ENCODE measurements around the gene PTTG2.
"Not testable (repeated sequence)": the region's sequence is repeated elsewhere in the genome, so short reads cannot be mapped to it uniquely, and the experiment has no call there.

The PTTG2 gene
- total RNA-seq: 0.24 to 0.35 reads per million in 2 donors

DNA sequence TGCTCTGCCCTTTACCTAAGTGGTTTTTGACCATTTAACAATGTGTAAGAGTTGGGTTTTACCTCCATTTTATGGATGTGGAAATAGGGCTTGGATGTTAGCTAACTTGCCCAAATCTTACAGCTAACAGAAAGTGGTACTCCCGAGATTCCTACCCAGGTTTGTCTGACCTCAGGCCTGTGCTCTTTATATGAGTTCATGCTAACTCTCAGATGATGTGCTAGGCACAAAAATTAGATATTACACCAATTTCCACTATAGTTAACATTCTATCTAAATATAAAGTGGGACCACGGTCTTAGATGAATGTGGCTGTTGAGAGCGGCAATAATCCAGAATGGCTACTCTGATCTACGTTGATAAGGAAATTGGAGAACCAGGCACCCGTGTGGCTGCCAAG, at the start of gene PTTG2:
Gene PTTG2 (plus strand): TSS at position 301 of the 400 bp plus-strand sequence. CDS start 37 bp downstream, at position 338.
- no peak for DNase-seq

DNA sequence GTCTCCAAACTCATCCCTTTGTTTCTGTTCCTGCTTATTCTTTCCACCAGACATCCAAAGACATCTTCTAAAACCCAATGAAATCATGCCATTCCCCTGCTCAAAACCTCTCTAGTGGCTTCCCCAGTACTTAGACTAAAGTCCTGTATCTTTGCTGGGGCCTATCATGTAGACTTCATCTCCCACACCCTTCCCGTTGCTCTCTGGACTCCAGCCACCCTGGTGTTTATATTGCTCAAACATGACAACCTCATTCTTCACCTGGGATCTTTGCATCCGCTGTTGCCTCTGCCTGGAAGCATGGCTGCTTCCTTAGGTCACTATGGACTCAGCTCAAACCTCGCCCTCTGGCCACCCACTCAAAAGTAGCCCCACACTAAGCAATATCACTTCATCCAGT, 45.7 kb upstream of the PTTG2 start:
- DNase-seq: no peak

DNA sequence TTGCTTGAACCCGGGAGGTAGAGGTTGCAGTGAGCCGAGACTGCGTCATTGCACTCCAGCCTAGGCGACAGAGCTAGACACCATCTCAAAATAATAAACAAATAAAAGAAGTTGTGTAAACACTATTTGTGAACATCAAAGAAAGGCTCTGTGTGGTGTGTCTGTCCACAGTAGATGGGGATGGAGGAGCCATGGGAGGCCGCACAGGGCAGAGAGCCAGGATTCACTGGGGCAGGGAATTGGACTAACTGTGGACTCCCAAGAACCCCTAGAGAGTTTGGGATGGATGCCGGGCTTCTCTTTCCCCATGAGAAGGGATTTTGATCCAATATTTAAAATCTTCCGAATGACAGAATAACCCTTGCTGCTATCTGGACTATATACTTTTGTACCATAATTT, 42.8 kb upstream of the PTTG2 start:
- no peak for DNase-seq

DNA sequence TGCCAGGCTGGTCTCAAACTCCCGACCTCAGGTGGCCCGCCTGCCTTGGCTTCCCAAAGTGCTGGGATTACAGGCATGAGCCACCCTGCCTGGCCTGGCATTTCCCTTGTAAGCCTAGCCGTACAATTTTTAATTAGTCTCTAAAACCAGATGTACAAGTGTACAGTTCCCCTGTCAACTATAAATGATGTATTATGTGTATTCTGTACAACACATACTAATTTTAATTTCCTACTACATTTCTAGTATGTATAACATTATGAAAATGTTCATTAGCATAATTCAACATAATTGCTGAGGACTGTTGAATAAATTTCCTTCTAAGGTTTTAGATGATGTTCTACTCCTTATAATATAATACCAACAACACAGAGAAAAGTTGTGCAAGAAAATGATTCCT, 41.5 kb upstream of the PTTG2 start:
- no peak for DNase-seq

DNA sequence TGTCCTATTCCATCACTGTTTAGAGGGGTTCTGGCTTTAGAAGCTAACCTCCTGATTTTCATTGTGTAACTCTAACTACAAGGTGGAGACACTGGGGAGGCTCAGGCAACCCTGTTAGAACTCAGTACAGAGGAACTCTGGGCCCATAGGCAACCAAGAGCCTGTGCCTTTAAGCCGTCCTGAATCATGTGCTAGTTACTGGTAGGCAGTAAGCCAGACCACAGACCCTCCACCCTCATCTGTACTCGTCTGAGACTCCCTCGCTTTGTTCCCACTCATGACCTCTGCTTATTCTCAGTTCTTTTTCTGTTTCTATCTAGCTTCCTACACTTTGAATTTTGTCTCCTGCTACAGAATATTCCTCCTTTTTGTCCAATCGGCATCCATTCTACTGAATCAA, 37.9 kb upstream of the PTTG2 start:
- DNase-seq: no peak

DNA sequence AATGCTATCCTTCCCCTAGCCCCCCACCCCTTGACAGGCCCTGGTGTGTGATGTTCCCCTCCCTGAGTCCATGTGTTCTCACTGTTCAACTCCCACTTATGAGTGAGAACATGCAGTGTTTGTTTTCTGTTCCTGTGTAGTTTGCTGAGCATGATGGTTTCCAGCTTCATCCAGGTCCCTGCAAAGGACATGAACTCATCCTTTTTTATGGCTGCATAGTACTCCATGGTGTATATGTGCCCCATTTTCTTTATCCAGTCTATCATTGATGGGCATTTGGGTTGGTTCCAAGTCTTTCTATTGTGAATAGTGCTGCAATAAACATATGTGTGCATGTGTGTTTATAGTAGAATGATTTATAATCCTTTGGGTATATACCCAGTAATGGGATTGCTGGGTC, 37.1 kb upstream of the PTTG2 start:
- DNase-seq: not testable (repeated sequence)

DNA sequence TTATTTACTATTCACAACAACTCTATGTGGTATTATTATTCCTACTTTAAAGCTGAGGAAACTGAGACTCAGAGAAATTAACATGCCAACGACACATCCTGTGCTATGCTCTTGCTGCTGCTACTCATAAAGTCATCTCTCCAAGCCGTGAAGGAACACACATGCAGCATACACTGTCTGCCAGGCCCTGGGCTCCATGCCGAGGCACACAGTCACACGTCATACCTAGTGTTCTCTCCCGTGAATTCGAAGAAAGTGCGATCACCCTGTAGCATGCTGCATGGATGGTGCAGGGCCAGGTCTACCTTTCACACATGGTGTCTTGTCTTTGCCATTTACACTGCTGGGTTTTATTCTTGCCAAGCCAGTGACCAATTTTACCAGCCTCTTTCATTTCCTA, 35.3 kb upstream of the PTTG2 start:
- no peak for DNase-seq

DNA sequence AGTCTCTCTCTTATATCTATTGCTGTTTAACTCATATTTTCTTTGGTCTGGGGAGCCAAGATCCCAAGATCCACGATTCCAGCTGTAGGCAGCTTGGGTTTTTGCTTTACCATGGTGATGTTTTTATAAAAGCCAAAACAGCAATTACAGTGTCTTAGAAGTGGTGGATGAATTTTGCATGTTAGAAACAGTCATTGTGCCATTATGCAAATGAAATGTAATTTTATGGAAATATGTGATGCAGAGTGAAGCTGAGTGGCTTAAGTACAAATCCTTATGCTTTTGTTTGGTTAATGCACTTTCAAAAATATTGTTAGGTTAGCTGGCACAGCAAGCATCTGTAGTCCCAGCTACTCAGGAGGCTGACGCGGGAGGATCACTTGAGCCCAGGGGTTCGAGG, 32.8 kb upstream of the PTTG2 start:
- DNase-seq: no peak

DNA sequence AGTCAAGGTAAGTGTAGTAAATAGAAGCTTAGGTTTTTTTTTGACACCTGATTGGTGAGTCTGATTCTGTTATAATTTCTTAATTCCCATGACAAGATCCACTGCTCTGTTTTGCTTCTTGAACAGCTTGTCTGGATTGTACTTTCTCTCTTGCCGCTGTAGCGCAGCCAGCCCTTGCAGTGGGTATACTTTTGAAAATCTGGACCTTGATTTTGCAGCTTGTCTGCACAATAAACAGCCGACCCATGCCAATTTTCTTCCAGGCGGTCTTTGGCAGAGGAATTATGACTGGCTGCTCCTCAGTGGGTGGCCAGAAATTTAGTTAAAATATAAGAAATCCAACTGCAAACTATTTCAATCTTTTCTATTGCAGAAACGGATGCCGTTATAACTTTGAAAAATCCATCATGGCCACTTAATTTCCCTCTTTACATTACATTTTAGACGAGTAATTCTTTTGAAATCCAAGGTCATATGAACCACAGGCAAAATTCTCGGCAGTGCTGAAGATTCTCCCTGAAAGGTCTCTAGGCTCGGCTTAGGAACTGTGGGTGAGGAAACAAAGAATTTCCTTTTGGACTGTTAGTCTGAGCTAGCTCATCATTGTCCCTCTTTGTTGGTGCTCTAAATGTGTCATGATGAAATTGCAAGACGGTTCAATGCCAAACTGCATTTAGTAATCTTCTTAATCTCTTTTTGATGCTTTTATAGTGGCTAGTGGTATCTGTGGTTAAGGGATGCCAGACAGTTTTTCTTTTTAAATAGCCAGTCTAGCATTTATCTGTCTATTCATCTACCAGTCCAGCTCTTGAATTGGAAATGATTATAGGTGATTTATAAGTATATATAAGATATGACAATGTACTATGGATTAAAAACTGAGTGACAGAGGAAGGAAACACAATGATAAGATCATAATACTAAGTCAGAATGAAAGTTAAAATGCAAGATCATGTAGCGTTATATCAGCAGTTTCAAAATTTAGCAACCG, 31.5 kb upstream of the PTTG2 start:
- no peak for DNase-seq

DNA sequence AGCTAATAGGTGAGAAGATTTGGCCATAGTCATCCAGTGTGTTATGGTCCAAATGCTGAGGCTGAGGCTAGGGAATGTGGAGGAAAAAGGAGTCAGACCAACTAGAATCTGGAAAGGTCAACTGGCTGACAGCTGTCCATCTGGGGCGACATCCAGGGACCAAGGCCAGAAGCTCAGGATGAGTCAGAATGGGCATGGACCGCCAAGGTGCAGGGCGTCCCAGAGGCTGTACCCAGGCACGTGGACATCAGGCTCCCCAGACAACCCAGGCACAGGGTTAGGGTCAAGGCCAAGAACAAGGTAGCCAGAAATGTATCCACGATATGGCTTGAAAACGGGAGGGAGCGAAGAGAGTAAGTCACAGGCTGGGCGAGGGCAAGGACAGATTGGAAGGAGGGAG, 26.1 kb upstream of the PTTG2 start:
- no peak for DNase-seq

DNA sequence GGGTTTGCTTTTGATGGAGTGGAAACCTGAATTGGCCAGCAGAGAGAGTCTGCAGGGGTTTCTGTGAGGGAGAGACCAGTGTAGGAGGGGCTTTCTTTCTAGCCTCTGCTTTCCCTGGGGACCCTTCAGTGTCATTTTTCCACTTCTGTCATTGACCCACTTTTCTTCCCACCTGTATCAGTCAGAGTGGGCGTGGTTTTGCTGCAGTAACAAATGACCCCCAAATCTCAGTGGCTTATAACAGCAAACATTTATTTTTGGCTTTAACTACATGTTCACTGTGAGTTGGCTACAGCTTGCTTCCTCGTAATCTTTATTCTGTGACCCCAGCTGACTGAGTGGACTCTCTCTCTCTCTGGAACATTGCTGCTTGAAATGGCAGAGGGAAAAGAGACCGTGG, 25.6 kb upstream of the PTTG2 start:
- no peak for DNase-seq

DNA sequence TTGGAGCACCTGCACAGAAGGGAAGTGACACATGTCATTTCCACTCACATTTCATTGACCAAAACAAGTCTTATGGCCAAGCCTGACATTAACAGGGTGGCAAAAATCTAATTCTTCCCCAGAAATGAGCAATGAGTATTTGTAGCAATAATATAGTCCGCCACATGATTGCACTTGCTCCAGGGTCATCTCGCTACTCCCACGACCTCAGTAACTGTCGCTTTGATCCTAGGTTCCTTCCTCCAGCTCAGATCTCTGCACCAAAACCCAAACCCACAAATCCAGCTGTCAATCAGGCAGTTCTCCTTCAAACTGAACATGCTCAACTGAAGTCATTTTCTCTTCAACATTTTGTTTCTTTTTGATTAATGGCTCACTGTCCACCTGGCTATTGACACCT, 25.2 kb upstream of the PTTG2 start:
- DNase-seq: no peak

DNA sequence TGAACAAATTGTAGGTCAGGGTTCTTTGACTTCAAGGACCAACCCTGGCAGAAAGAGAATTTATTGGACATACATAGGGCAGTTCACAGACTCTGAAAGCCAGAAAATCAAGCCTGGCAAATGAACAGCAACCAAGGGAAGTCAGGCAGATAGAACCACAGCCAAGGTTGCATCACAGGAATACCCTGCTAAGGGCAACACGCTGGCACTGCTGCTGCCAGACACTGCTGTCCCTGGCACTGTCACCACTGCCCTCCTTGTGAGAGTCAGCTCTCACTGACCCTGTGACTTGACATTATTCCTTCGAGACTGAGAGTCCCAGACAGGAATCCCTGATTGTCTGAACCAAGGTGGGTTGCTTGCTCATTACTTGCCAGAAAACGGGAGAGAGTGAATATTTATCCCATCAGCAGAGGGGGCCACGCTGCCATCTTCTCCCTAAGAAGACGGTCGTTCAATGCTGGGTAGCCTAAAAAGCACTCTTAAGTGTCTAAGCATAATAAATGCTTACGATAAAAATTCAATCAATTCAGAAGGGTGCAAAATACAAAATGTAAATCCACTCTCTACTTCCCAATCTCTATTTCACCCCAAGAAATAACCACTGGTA, 23.2 kb upstream of the PTTG2 start:
- no peak for DNase-seq

DNA sequence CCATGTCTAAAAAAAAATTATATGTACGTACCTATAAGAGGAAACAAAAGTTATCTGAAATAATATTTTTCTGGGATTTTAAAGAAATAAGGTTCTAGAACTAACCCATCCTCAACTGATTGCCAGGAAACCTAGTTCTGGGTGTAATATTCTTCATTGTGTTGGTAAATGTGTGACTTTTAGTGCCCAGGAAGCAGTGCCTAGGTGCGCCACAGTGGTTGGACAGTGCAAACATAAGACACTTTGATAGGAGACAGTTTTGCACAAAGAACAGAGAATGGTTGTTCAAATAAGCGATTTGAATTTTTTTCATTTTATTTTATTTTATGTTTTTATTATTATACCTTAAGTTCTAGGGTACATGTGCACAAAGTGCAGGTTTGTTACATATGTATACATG, 22.0 kb upstream of the PTTG2 start:
- DNase-seq: no peak

DNA sequence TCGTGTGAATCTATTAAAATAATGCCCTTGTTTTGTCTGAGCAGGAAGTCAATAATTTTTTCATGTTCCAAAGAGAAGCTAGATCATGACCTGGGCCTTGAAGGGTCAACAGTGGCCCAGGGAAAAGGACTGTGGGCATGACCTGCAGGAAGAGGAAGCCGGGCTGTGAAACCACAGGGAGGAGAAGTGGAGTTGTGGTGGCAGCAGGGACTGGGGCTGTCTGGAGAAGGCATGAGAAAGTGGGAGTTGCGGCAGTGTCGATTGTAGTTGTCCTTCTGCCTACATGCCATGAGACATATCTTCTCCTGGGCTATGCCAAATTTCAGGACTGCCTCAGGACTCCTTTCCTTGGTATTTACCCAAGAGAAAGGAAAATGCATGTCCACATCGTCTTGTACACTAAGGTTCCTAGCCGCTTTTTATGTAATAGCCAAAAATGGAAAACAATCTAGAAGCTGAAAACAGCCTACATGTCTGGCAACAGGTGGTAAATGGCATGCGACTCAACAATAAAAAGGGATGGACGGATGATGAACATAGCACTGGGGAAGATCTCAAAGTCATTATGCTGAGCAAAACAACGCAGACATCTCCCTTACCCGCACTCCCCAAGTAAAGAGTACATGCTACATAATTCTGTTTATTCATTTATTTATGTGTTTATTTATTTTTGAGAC, 13.6 kb upstream of the PTTG2 start:
- no peak for DNase-seq

DNA sequence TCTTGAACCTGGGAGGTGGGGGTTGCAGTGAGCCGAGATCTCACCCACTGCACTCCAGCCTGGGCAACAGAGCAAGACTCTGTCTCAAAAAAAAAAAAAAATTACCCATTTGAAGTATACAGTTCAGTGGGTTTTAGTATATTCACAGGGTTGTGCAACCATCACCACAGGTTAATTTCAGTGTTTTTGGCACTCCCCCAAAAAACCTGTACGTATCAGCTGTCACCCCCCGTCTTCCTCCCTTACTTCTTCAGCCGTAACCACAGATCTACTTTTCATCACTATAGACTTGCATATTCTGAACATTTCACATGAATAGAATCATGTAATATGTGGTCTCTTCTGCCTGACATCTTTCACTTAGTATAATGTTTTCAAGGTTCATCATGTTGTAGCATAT, 11.7 kb upstream of the PTTG2 start:
- DNase-seq: no peak

DNA sequence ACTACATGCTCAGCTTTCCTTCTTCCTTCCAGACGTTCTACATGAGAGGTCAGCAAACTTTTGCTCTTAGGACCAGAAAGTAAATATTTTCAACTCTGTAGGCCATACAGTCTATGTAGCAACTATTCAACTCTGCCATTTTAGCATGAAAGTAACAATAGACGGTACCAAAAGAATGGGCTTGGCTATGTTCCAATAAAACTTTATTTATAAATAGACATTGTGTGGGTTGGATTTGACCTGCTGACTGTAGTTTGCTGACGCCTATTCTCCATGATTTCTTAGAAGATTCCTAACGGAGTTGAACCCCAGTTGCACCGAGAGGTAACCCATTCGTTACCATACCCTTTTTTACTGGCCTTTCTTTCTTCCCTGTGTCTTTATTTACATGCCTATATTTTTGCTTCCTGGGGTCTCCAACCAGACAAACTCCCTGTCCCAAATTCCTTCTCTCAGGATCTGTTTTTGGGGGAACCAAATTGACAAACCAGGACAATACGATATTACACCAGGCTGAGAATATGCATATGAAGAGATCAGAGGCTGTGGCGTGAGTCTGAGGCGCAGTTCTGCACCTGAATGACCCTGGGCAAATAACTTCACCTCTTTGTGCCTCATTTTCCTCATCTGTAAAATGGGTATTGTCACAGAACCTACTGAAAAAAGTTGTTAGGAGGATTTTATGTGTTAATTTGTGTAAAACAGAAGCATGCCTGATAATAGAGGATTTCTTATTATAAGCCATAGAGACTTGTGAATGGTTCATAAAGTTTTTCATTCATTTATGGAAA, 10.4 kb upstream of the PTTG2 start:
- no peak for DNase-seq

DNA sequence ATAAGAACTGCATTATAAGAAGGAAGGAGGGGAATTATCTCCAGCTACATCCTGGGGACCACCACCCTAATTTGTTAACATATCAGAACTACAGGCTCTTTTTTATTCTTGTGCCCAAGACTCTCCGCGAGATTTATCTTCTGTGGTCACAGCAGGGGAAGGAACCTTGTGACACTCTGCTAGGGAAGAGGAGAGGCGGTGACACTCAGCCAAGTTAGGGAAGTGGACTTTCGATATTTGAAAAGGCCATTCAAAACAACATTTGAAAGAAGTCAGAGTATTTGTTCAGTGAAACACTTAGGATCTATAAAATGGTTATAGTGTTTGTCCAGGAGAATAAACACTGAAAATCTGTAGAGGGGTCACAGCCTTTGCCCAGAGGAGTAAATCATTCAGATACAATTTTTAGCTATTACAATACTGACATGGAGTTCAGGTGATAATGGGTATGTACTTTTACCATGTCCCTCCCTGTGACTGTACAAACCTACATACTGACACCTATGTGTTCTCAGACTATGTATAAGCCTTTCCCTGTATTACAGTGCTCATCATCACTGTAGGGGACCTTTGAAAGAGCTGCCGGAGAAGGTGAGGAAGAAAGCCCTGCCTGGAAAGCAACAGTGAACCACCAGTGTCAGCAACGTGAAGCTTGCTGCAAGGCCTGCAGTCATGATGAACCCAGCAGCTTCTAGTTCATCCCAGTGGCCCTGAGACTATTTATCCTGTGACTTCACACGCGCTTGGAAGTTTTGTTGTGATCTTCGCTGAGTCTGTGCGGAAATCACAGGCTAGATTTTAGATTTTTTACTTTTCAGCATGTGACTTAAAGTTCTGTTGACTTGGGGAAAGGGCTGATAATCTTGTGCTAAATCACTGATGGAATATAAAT, 8.5 kb upstream of the PTTG2 start:
- no peak for DNase-seq

DNA sequence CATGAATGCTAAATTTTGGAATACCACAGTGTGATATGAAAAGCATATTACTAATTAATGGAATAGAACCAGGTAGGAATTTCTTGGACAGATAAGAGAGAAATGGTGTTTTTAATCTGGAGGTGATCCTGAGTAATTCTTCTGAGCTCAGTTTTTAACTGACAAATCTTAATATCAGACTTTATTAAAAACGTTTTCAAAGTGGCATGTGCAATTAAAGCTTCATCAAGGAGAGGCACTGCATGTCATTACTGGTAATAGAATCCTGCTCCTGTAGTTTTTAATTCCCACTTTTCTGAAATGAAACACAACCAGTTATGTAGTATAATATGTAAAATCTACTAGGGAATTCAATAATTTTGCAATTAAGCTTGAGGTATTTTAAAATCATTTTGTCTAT, 7.0 kb upstream of the PTTG2 start:
- no peak for DNase-seq

DNA sequence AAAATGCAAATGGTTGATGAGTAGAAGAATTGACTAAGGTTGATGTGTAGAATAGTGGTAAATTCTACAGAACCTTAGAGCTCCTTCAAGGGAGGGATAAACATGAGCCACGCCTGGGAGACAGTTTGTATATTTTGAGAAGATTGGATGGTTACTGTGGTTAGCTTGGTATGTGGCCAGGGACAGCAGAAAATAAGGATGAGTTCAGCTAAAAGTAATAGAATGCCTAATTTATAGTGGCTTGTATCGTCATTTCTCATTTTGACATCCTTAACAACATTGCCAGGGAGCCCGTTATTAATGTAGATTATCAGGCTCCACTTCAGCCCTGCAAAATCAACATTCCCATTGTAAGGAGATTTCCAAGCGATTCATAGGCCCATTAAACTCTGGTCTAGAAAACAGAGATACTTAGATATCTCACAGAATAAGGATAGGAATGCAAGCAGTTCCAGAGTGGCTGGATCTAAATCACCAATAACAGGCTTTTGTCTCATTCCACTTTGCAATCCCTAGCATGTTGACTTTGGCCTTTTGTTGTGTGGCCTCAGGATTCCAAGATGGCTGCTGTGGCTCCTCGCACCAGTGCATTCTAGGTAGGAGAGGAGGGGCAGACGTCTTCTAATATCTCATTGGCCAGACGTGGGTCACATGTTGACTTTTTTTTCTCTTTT, 6.4 kb upstream of the PTTG2 start:
- DNase-seq: no peak

DNA sequence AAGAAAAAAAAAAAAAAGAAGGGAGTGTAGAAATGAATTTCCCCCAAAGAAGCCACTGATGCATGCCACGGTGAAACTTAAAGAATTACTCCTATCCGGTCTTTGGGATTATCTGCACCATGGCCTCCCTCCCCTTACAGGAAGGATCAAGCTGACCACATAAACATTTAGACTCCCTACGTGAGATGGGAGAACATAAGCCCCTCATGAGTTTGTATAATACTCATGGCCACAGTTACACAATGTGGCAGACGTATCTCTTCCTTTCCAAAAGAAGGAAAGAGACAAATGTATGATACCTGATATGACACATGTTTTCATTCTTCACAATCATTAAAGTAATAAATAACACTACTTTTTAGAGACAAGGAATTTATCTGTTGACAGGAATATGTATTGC, 3.3 kb upstream of the PTTG2 start:
- DNase-seq: no peak
